IMR-90 (cell line): ENCODE measurements around the gene GRIK5. TPM values are rescaled to one million over a fixed set of nuclear protein-coding genes. Genes with fewer than 3 reads are reported as not detected.

Source experiments
- ATAC-seq: fragments of 200-7000 bp; cut with Tn5 transposase; 2 replicates; pipeline ENCODE4 v1.9.1; 2020; ENCODE audit warnings: low read depth, mild to moderate bottlenecking, moderate library complexity
- BruUV-seq: library from RNA; stranded (reverse); fragments of 400-500 nt; replicated peaks from 2 replicates; lab custom pipeline; 2021; lab: Mats Ljungman, UMichigan
- CTCF ChIA-PET: fragments of 300-600 bp; formaldehyde crosslinking; extraction: SDS; loops from one replicate; lab custom pipeline; 2021; ENCODE audit warnings: antibody characterized with exemption; lab: Yijun Ruan, JAX
- POLR2A ChIA-PET: fragments of 300-600 bp; sonication (Branson Sonifier 250); formaldehyde crosslinking; loops from one replicate; lab custom pipeline; 2022; ENCODE audit warnings: antibody characterized with exemption; ENCODE audit not compliant: unreplicated experiment; lab: Charles Lee
- DNase-seq: peaks from one replicate; pipeline ENCODE4 v3.0.0; 2013
- H2AFZ ChIP-seq: replicated peaks from 2 replicates; pipeline ENCODE3; 2013; ENCODE audit warnings: low read length, mild to moderate bottlenecking; ENCODE audit not compliant: poor library complexity
- H2AK5ac ChIP-seq: 2 replicates; pipeline ENCODE4 v1.6.1; 2013; ENCODE audit warnings: low read depth, low read length, inconsistent platforms
- H2AK9ac ChIP-seq: replicated peaks from 2 replicates; pipeline ENCODE3; 2013; ENCODE audit warnings: mild to moderate bottlenecking, low read depth, low read length, moderate library complexity; ENCODE audit not compliant: poor library complexity
- H2BK120ac ChIP-seq: 2 replicates; pipeline ENCODE4 v1.6.1; 2013; ENCODE audit warnings: low read depth, low read length, inconsistent platforms
- H2BK15ac ChIP-seq: 3 replicates; pipeline ENCODE4 v1.6.1; 2013; ENCODE audit warnings: low read depth, low read length, inconsistent platforms
- H2BK20ac ChIP-seq: 2 replicates; pipeline ENCODE4 v1.6.1; 2013; ENCODE audit warnings: low read depth, mild to moderate bottlenecking, inconsistent platforms, low read length, moderate library complexity
- H2BK5ac ChIP-seq: 2 replicates; pipeline ENCODE4 v1.6.1; 2013; ENCODE audit warnings: mild to moderate bottlenecking, low read depth, low read length, inconsistent platforms; ENCODE audit not compliant: poor library complexity, severe bottlenecking
- H3K14ac ChIP-seq: replicated peaks from 2 replicates; pipeline ENCODE4 v1.6.1; 2013; ENCODE audit warnings: low read depth, low read length, inconsistent platforms
- H3K18ac ChIP-seq: 2 replicates; pipeline ENCODE4 v1.6.1; 2013; ENCODE audit warnings: low read depth, low read length, control low read depth
- H3K23ac ChIP-seq: 2 replicates; pipeline ENCODE4 v1.6.1; 2013; ENCODE audit warnings: low read depth, low read length, inconsistent platforms
- H3K27ac ChIP-seq: 2 replicates; pipeline ENCODE4 v1.5.1; 2013; ENCODE audit warnings: mild to moderate bottlenecking, control low read depth, low read length; ENCODE audit not compliant: insufficient read depth
- H3K27me3 ChIP-seq: 2 replicates; pipeline ENCODE4 v1.6.1; 2013; ENCODE audit warnings: low read length; ENCODE audit not compliant: control insufficient read depth, insufficient read depth
- H3K36me3 ChIP-seq: 2 replicates; pipeline ENCODE4 v1.6.1; 2013; ENCODE audit warnings: low read length, mixed read lengths; ENCODE audit not compliant: control insufficient read depth, insufficient read depth
- H3K4ac ChIP-seq: 2 replicates; pipeline ENCODE4 v1.6.1; 2013; ENCODE audit warnings: low read depth, low read length, inconsistent platforms
- H3K4me1 ChIP-seq: 2 replicates; pipeline ENCODE4 v1.6.1; 2013; ENCODE audit warnings: low read length, mixed read lengths; ENCODE audit not compliant: control insufficient read depth, insufficient read depth
- H3K4me2 ChIP-seq: 2 replicates; pipeline ENCODE4 v1.6.1; 2013; ENCODE audit warnings: low read depth, mild to moderate bottlenecking, control low read depth, low read length, moderate library complexity
- H3K4me3 ChIP-seq: 2 replicates; pipeline ENCODE4 v1.5.1; 2013; ENCODE audit warnings: low read depth, mild to moderate bottlenecking, control low read depth, low read length, moderate library complexity; ENCODE audit not compliant: insufficient read depth
- H3K56ac ChIP-seq: 2 replicates; pipeline ENCODE4 v1.6.1; 2013; ENCODE audit warnings: low read length, inconsistent platforms; ENCODE audit not compliant: insufficient read depth; ENCODE audit errors: extremely low read depth
- H3K79me1 ChIP-seq, 2 experiments: 2 replicates each; pipeline ENCODE4 v1.6.1; 2013; ENCODE audit warnings: low read length in 2 of 2, inconsistent platforms in 1 of 2, low read depth in 1 of 2
- H3K9ac ChIP-seq: 2 replicates; pipeline ENCODE4 v1.6.1; 2013; ENCODE audit warnings: low read depth, low read length, control low read depth
- H3K9me1 ChIP-seq: 2 replicates; pipeline ENCODE4 v1.6.1; 2013; ENCODE audit warnings: low read length, inconsistent platforms; ENCODE audit not compliant: insufficient read depth
- H3K9me3 ChIP-seq: 2 replicates; pipeline ENCODE4 v1.6.1; 2013; ENCODE audit warnings: low read length; ENCODE audit not compliant: control insufficient read depth, insufficient read depth
- H4K20me1 ChIP-seq: 2 replicates; pipeline ENCODE4 v1.6.1; 2013; ENCODE audit warnings: low read length, inconsistent platforms; ENCODE audit not compliant: insufficient read depth
- H4K5ac ChIP-seq: 2 replicates; pipeline ENCODE4 v1.6.1; 2013; ENCODE audit warnings: mild to moderate bottlenecking, low read depth, low read length, control low read depth
- H4K8ac ChIP-seq, 2 experiments: 2 replicates each; pipeline ENCODE4 v1.6.1; 2013; ENCODE audit warnings: low read depth in 2 of 2, low read length in 2 of 2, control low read depth in 1 of 2, inconsistent platforms in 1 of 2
- H4K91ac ChIP-seq: 2 replicates; pipeline ENCODE4 v1.6.1; 2013; ENCODE audit warnings: low read depth, low read length, inconsistent platforms; ENCODE audit not compliant: insufficient read depth
- BHLHE40 ChIP-seq: fragments of 150-350 bp; IDR thresholded peaks from 2 replicates; pipeline ENCODE4 v1.6.1; 2016; ENCODE audit warnings: mild to moderate bottlenecking, low read depth, low read length
- CHD1 ChIP-seq: IDR thresholded peaks from 2 replicates; pipeline ENCODE4 v1.6.1; 2012; ENCODE audit warnings: low read depth, low read length, improper control_type of control experiment
- CTCF ChIP-seq: conservative IDR thresholded peaks from 2 replicates; pipeline ENCODE4 v1.5.1; 2012; ENCODE audit warnings: mild to moderate bottlenecking, low read depth, low read length, improper control_type of control experiment
- ELK1 ChIP-seq: fragments of 150-350 bp; IDR thresholded peaks from 2 replicates; pipeline ENCODE4 v1.6.1; 2016; ENCODE audit warnings: low read depth, mild to moderate bottlenecking, low read length, moderate library complexity, borderline replicate concordance
- FOS ChIP-seq: fragments of 150-350 bp; IDR thresholded peaks from 2 replicates; pipeline ENCODE4 v1.6.1; 2016; ENCODE audit warnings: low read depth, low read length
- MAFK ChIP-seq: IDR thresholded peaks from 2 replicates; pipeline ENCODE4 v1.6.1; 2012; ENCODE audit warnings: low read depth, low read length, improper control_type of control experiment
- MXI1 ChIP-seq: IDR thresholded peaks from 2 replicates; pipeline ENCODE4 v1.6.1; 2012; ENCODE audit warnings: low read depth, mild to moderate bottlenecking, low read length, moderate library complexity, borderline replicate concordance
- NFE2L2 ChIP-seq: fragments of 150-350 bp; IDR thresholded peaks from 2 replicates; pipeline ENCODE4 v1.6.1; 2016; ENCODE audit warnings: low read depth, mild to moderate bottlenecking, low read length
- RCOR1 ChIP-seq: IDR thresholded peaks from 2 replicates; pipeline ENCODE4 v1.6.1; 2012; ENCODE audit warnings: mild to moderate bottlenecking, low read length, improper control_type of control experiment; ENCODE audit not compliant: insufficient replicate concordance
- RFX5 ChIP-seq: IDR thresholded peaks from 2 replicates; pipeline ENCODE4 v1.8.0; 2012; ENCODE audit warnings: low read depth, mild to moderate bottlenecking, low read length, moderate library complexity
- SMC3 ChIP-seq: fragments of 150-350 bp; IDR thresholded peaks from 2 replicates; pipeline ENCODE4 v1.6.1; 2016; ENCODE audit warnings: low read depth, mild to moderate bottlenecking, antibody characterized with exemption, low read length, moderate library complexity
- USF2 ChIP-seq: fragments of 150-350 bp; IDR thresholded peaks from 2 replicates; pipeline ENCODE4 v1.6.1; 2017; ENCODE audit warnings: mild to moderate bottlenecking, antibody characterized with exemption, low read length, low read depth
- WGBS, 2 experiments: methylation state at CpG; one replicate each; pipeline versions ENCODE4 v1.1.5 to v1.1.7; 2013; ENCODE audit warnings: missing lambda C conversion rate in 2 of 2; ENCODE audit not compliant: insufficient read length in 1 of 2; ENCODE audit errors: extremely low coverage in 2 of 2; 5-methylcytosine and 5-hydroxymethylcytosine counted together
- dilution Hi-C: fragments of 300-500 bp; cut with HindIII; formaldehyde crosslinking; loops from one replicate; pipeline ENCODE4 v1.14.3; 2018; ENCODE audit warnings: low sequenced_read_pairs; ENCODE audit not compliant: unreplicated experiment
- in situ Hi-C: fragments of 300-500 bp; cut with MboI; formaldehyde crosslinking; loops from 3 replicates; pipeline ENCODE4 v1.14.3; 2019; ENCODE audit warnings: low sequenced_read_pairs, inconsistent platforms, mixed read lengths
- intact Hi-C: fragments of 100-400 bp; cut with micrococcal nuclease; formaldehyde crosslinking; loops from 2 replicates; pipeline ENCODE4 v1.10.0; 2022
- polyA plus RNA-seq, 3 experiments: library from polyadenylated mRNA; depleted of rRNA; stranded (reverse); fragments of >200 nt; gene quantifications; 2 replicates each; pipeline ENCODE4 v1.2.3, GENCODE V29; 2012; ENCODE audit warnings: low replicate concordance in 1 of 3
- total RNA-seq: library from RNA; depleted of rRNA; stranded (reverse); fragments of >200 nt; gene quantifications from 2 replicates; pipeline ENCODE4 v1.2.3, GENCODE V29; 2012

The GRIK5 gene
- total and polyA plus RNA-seq, 2 of the 4 experiments (the other 2 are of a cell fraction) = 0.10 TPM; not detected in 1

- Histone ChIP-seq H3K23ac (no peak overlapping the region), H3K4me1 (no peaks in the 10 kb centered on the region), H3K79me1 (no peaks in the 10 kb centered on the region), H4K8ac (no peak overlapping the region), H2BK20ac (no peak overlapping the region), H3K9ac (no peak overlapping the region), H2AFZ (no peak overlapping the region), H3K56ac (no peak overlapping the region), H3K27me3 (peaks cover 49% of the 10 kb centered on the region), H2BK120ac (no peak overlapping the region), H3K18ac (no peak overlapping the region), H3K14ac (no peak overlapping the region), H3K4me2 (no peak overlapping the region), H3K4me3 (no peak overlapping the region), H3K4ac (no peak overlapping the region), H2BK5ac (no peak overlapping the region), H4K20me1 (peaks cover 3% of the 10 kb centered on the region; the same call in 1 of the 2 replicates), H2AK5ac (no peak overlapping the region), H3K9me1 (peaks cover 8% of the 10 kb centered on the region; the same call in 1 of the 2 replicates), H2BK15ac (no peak overlapping the region), H4K5ac (no peak overlapping the region), H2AK9ac (no peak overlapping the region), H3K9me3 (no peaks in the 10 kb centered on the region), H4K91ac (no peak overlapping the region), H3K27ac (no peak overlapping the region), H3K36me3 (no peaks in the 10 kb centered on the region)
- dilution Hi-C loops (no loop called here), in situ Hi-C loops (no loop called here), intact Hi-C loops (no loop called here)
- WGBS, 2 experiments = 33% methylated on average over 1 of the region's 2 CpGs; no CpG with 5 or more reads in 1 of the 2 experiments
- TF ChIP-seq BHLHE40 (no peak), RFX5 (no peak), MXI1 (no peak), SMC3 (no peak), ELK1 (no peak), FOS (no peak), CTCF (no peak), RCOR1 (no peak), CHD1 (no peak), MAFK (no peak), USF2 (no peak), NFE2L2 (no peak)
- DNase-seq (no peak), ATAC-seq (no peak)
- no TSS peak for BruUV-seq
- ChIA-PET CTCF (no interaction called here), POLR2A (no interaction called here)
Measured at GRCh38 chr19:41990615-41991014, 79.4 kb downstream of the GRIK5 start.
